ENCODE results near the gene CTDSP1. TPM values are rescaled to one million over a fixed set of nuclear protein-coding genes. Genes with fewer than 3 reads are reported as not detected.

The CTDSP1 gene
- total and polyA plus RNA-seq, 4 donors = 38.3 to 76.5 (median 56.6) TPM

GRCh38 chr2:218354045-218354444, 45.6 kb upstream of the CTDSP1 start:
- no peaks in the 10 kb centered on the region for H3K27me3 ChIP-seq (ENCODE audit: control insufficient read depth in 4 of 4, insufficient read depth in 4 of 4, low read length in 3 of 4)
- H3K4me3 ChIP-seq (ENCODE audit: low read depth in 1 of 3, low read length in 3 of 3) = no peak overlapping the region
- H3K4me1 ChIP-seq (ENCODE audit: control insufficient read depth in 4 of 4, insufficient read depth in 4 of 4, low read length in 3 of 4) = peaks cover 0 to 7% (median 4%) of the 10 kb centered on the region in 4 donors
- H3K9me3 ChIP-seq (ENCODE audit: control insufficient read depth in 4 of 4, low read length in 3 of 4) = peaks cover 0 to 4% (median 1%) of the 10 kb centered on the region in 4 donors
- DNase-seq (ENCODE audit: low spot score) = no peak
- WGBS = 89% methylated on average over 14 of the region's 14 CpGs
- TF ChIP-seq SP1 (IDR thresholded peaks at IDR 0.05) (no peak), NR2F2 (IDR thresholded peaks at IDR 0.05) (no peak), FOXA1 (IDR thresholded peaks at IDR 0.05) (no peak), ATF3 (IDR thresholded peaks at IDR 0.05) (no peak), GABPA (IDR thresholded peaks at IDR 0.05 in 1 of 2, conservative IDR thresholded peaks at IDR 0.05 in 1 of 2) (no peak), ZBTB33 (IDR thresholded peaks at IDR 0.05) (no peak), JUND (IDR thresholded peaks at IDR 0.05) (no peak), EGR1 (IDR thresholded peaks at IDR 0.05; ENCODE audit: low read depth in 2 of 2) (no peak), RXRA (IDR thresholded peaks at IDR 0.05) (no peak), MAX (IDR thresholded peaks at IDR 0.05) (no peak), CTCF (IDR thresholded peaks at IDR 0.05; ENCODE audit: low read depth, low read length, missing input control) (no peak), RAD21 (IDR thresholded peaks at IDR 0.05) (no peak), YY1 (IDR thresholded peaks at IDR 0.05) (no peak), HNF4G (IDR thresholded peaks at IDR 0.05) (no peak), HNF4A (conservative IDR thresholded peaks at IDR 0.05) (no peak), REST (IDR thresholded peaks at IDR 0.05) (no peak), FOXA2 (IDR thresholded peaks at IDR 0.05) (no peak)
- no peak overlapping the region for H3K27ac ChIP-seq (ENCODE audit: low read depth in 1 of 2, low read length in 2 of 2)
- H3K9ac ChIP-seq (ENCODE audit: low read depth in 1 of 2, low read length in 2 of 2) = no peak overlapping the region
- H3K36me3 ChIP-seq (ENCODE audit: control insufficient read depth in 4 of 4, insufficient read depth in 3 of 4, low read depth in 1 of 4, low read length in 3 of 4) = no peaks in the 10 kb centered on the region

Measured in liver (tissue), 9 donors.